ENCODE results near the gene DBNL. TPM values are rescaled to one million over a fixed set of nuclear protein-coding genes. Genes with fewer than 3 reads are reported as not detected.
"Not testable (repeated sequence)": the region's sequence is repeated elsewhere in the genome, so short reads cannot be mapped to it uniquely, and the experiment has no call there.

The DBNL gene
- total RNA-seq (100 to 1,000 TPM; 184 to 192 TPM), polyA plus RNA-seq (100 to 1,000 TPM; 180 to 222 (median 218) TPM), total RNA-seq (239 to 511 (median 344) reads per million in 6 experiments)

DNA sequence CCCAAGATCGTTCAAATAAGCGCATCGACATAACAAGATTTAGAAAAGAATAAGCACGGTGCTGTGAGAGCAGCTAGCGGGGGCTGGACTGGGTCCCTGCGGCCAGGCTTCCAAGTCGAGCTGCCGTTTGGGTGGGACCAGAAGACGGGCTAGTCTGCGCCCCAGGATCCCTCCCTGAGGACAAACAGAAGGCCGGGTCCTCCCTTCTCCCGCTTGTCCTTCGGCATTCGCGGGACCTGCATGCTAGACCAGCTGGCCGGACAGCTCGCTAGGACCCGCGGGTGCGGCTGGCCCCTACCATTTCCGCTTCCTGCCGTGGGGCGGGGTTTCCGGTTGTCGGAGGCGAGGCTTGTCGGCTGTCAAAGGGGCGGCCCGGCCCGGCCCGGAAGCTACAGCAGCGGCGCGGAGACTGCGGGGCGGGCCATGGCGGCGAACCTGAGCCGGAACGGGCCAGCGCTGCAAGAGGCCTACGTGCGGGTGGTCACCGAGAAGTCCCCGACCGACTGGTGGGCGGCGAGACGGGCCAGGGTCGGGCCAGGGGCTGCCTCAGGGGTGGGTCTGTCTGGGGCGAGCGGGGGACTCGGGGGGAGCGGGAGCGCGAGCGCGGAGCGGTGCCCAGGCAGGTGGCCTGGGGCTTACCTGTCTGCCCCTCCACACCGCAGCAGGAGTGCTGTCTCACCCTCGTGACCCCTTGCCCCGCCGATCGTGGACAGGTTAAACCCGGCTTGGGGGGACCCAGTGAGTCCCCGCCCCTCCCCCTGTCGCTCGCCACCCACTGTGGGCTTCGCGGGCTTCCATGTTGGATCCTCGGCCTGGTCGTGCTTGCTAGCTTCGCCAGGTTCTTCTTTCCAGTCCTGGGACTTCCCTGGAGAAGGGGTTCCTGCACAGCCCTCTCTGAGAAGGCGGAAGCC lies at the start of gene DBNL:
Gene DBNL (plus strand): TSS at position 388 of the 911 bp plus-strand sequence. CDS start 36 bp downstream, at position 424.
- Mint-ChIP-seq H3K27me3 (no peaks in the 10 kb centered on the region), H3K4me3 (peak within 1 kb of the TSS; percentile 82 to 96 (median 90)), H3K36me3 (peaks cover 0 to 20% (median 1%) of the 10 kb centered on the region in 3 donors), H3K4me1 (peaks cover 27 to 69% (median 52%) of the 10 kb centered on the region in 4 donors), H3K9me3 (no peaks in the 10 kb centered on the region), H3K27ac (peak within 1 kb of the TSS; percentile 92 to 98 (median 97))
- DNase-seq (peak; percentile 75 to 90 (median 82)), ATAC-seq (peak; percentile 63)
- POLR2A ChIA-PET, result interaction anchor here (0.6 to 14.0 kb wide), 13 partner anchors 7 to 1051 kb away, joined by 3 to 192 read pairs (median 4); partner anchors contain the start of genes PGAM2, POLD2 and YKT6

- H3K4me1 Mint-ChIP-seq, H3K27me3 Mint-ChIP-seq, H3K9me3 Mint-ChIP-seq, DNase-seq, POLR2A ChIA-PET, H3K36me3 Mint-ChIP-seq, H3K4me3 Mint-ChIP-seq, H3K27ac Mint-ChIP-seq, ATAC-seq: not testable (repeated sequence)
Measured at GRCh38 chr7:43997532-43997931, 47.0 kb upstream of the DBNL start, which contains the start of gene SPDYE1. TSS of gene SPDYE1 (plus strand) at chr7:43997897. CDS start at chr7:43999950, 2,053 bp downstream.

- H3K9me3 Mint-ChIP-seq, POLR2A ChIA-PET, ATAC-seq, H3K4me3 Mint-ChIP-seq, H3K4me1 Mint-ChIP-seq, DNase-seq, H3K27me3 Mint-ChIP-seq, H3K27ac Mint-ChIP-seq: not testable (repeated sequence)
- peaks cover 0 to 33% (median 3%) of the 10 kb centered on the region in 3 donors for H3K36me3 Mint-ChIP-seq
Measured at GRCh38 chr7:44012081-44012480, 32.4 kb upstream of the DBNL start.

- H3K4me3 Mint-ChIP-seq, result peak overlapping the region in 1 of 10 donors; percentile 36
- H3K9me3 Mint-ChIP-seq, H3K27me3 Mint-ChIP-seq, DNase-seq, POLR2A ChIA-PET, H3K27ac Mint-ChIP-seq, ATAC-seq: not testable (repeated sequence)
- H3K4me1 Mint-ChIP-seq, result peaks cover 0 to 14% (median 8%) of the 10 kb centered on the region in 4 donors
- peaks cover 0 to 20% (median 0%) of the 10 kb centered on the region in 3 donors for H3K36me3 Mint-ChIP-seq
Measured at GRCh38 chr7:44015090-44015489, 29.4 kb upstream of the DBNL start.

DNA sequence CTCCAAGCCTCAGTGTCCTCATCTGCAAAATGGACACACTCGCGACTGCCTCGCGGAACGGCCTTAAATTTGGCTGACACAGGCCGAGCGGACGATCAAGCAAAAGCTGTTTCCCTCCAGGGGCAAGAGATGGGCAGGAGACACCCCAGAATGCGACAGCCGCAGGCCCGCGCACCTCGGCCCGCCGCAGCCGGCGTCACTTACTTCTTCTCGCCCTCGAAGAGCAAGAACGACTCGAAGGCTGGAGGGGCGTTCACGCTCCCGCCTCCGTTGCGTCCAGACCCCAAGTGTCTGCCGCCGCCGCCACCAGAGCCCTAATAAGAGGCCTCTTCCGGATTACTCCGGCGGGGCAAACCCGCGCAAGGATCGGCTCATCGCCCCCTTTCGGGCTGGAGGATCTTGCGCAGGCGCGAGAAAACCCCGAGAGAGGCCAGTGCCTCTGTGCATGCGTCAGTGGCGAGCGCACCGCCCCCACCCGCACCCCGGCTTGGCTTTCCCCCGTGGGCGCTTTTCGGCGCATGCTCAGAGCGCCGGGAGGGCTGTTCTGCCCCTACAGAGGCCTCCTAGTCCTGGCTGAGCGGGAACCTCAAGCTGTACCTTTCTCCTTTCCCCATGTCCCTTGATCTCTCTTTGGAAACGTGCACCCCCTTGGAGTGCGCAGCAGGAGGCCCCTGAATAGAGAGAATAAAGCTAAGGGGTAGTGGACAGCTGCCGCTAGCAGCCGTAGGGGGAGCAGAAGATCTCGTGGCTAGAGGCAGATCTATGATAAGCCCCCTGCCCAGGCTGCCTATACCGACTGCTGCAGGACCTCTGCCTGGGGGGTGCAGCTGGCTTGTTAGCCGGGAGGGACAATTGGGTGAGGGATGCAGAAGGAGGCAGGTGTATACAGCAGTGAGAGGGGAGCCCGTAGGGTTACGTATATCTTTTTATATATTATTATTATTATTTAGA lies 25.4 kb upstream of the DBNL start:
- Mint-ChIP-seq H3K4me1 (peaks cover 3 to 20% (median 12%) of the 10 kb centered on the region in 4 donors), H3K27ac (peak overlapping the region; percentile 74 to 96 (median 94)), H3K4me3 (peak overlapping the region; percentile 79 to 94 (median 88))
- POLR2A ChIA-PET, result interaction anchor here (0.9 to 2.3 kb wide), 5 partner anchors 25 to 182 kb away, joined by 3 to 9 read pairs (median 5); partner anchors contain the start of genes DBNL, PGAM2, POLM and YKT6
- not testable (repeated sequence) for H3K9me3 Mint-ChIP-seq, H3K27me3 Mint-ChIP-seq, H3K36me3 Mint-ChIP-seq
- DNase-seq (peak; percentile 97 to 100 (median 99)), ATAC-seq (peak; percentile 89 to 92)

DNA sequence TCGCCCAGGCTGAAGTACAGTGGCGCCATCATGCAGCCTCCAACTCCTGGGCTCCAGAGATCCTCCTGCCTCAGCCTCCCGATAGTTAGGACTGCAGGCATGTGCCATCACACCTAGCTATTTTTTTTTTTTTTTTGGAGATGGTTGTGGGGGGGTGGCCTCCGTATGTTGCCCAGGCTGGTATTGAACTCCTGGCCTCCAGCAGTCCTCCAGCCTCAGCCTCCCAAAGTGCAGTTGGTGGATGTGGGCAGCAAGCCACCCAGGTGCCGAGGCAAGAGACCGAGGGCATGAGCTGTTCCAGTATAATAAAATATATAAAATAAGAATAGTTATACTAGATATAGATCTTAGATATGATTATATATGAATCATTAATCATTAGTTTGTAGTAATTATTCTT lies 24.7 kb upstream of the DBNL start:
- not testable (repeated sequence) for ATAC-seq
- peak overlapping the region in 1 of 10 donors; percentile 79 for H3K4me3 Mint-ChIP-seq

GRCh38 chr7:44022069-44022468 lies 22.4 kb upstream of the DBNL start:
- ATAC-seq, H3K27me3 Mint-ChIP-seq, H3K27ac Mint-ChIP-seq, H3K36me3 Mint-ChIP-seq, DNase-seq, H3K9me3 Mint-ChIP-seq, POLR2A ChIA-PET, H3K4me3 Mint-ChIP-seq: not testable (repeated sequence)
- H3K4me1 Mint-ChIP-seq, result peaks cover 3 to 18% (median 10%) of the 10 kb centered on the region in 4 donors

More for the DNA sequence above, 24.7 kb upstream of the DBNL start:
- H3K27ac Mint-ChIP-seq, result peak overlapping the region in 1 of 10 donors; percentile 60
- not testable (repeated sequence) for H3K36me3 Mint-ChIP-seq, DNase-seq, H3K9me3 Mint-ChIP-seq, H3K27me3 Mint-ChIP-seq
- POLR2A ChIA-PET, result interaction anchor here (0.9 to 2.3 kb wide), 5 partner anchors 24 to 181 kb away, joined by 3 to 9 read pairs (median 5); partner anchors contain the start of genes DBNL, PGAM2, POLM and YKT6
- H3K4me1 Mint-ChIP-seq, result peaks cover 3 to 20% (median 11%) of the 10 kb centered on the region in 4 donors

GRCh38 chr7:44022796-44023467 lies 21.6 kb upstream of the DBNL start:
- DNase-seq, ATAC-seq, POLR2A ChIA-PET, H3K27me3 Mint-ChIP-seq, H3K9me3 Mint-ChIP-seq, H3K4me3 Mint-ChIP-seq, H3K36me3 Mint-ChIP-seq: not testable (repeated sequence)
- Mint-ChIP-seq H3K27ac (peak overlapping the region in 1 of 10 donors; percentile 43), H3K4me1 (peaks cover 3 to 14% (median 8%) of the 10 kb centered on the region in 4 donors)

DNA sequence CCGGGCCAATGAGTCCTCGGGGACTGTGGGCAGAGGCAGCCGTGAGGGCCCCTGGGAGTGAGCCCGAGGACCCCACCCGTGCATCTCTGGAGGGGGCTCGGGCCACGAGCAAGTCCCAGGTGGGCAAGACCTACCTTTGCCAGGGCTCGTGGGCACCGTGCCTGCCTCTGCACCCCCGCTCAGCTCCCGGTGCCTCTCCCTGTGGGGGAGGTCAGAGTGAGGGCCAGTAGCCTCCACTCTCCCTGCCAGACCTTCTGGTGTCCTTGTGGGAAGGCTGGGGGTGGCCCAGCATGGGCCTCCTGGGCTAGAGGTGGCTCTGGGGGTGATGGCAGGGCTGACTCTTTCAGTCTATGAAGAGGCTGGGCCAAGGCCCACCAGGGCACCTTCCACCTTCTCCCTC lies 15.1 kb upstream of the DBNL start:
- H3K36me3 Mint-ChIP-seq, H3K4me1 Mint-ChIP-seq, H3K27me3 Mint-ChIP-seq, DNase-seq, H3K4me3 Mint-ChIP-seq, POLR2A ChIA-PET, H3K9me3 Mint-ChIP-seq, ATAC-seq, H3K27ac Mint-ChIP-seq: not testable (repeated sequence)

- DNase-seq, H3K27ac Mint-ChIP-seq, H3K9me3 Mint-ChIP-seq, H3K4me1 Mint-ChIP-seq, H3K4me3 Mint-ChIP-seq, POLR2A ChIA-PET, ATAC-seq, H3K27me3 Mint-ChIP-seq: not testable (repeated sequence)
- peaks cover 0 to 10% (median 0%) of the 10 kb centered on the region in 3 donors for H3K36me3 Mint-ChIP-seq
Measured at GRCh38 chr7:44030029-44030428, 14.5 kb upstream of the DBNL start.

DNA sequence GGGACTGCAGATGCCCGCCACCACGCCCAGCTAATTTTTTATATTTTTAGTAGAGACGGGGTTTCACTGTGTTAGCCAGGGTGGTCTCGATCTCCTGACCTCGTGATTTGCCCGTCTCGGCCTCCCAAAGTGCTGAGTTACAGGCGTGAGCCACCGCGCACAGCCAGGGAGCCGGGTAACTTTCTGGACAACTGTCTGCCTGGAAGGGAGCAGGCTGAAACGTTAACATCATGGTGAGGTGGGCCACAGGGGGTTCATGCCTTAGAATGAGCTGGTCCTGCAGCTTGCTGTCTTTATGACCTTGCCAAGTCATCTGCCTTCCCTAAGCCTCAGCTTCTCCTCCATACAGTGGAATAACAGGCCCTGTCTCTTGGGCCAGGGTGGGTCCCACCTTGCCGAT lies 13.2 kb upstream of the DBNL start:
- H3K4me3 Mint-ChIP-seq, H3K27ac Mint-ChIP-seq, H3K9me3 Mint-ChIP-seq, H3K4me1 Mint-ChIP-seq, DNase-seq, H3K27me3 Mint-ChIP-seq, ATAC-seq, POLR2A ChIA-PET: not testable (repeated sequence)
- H3K36me3 Mint-ChIP-seq, result peaks cover 0 to 15% (median 0%) of the 10 kb centered on the region in 3 donors

All from naive thymus-derived CD8-positive, alpha-beta T cell (primary cell).